ENCODE results near the gene PLS1. TPM values are rescaled to one million over a fixed set of nuclear protein-coding genes. Genes with fewer than 3 reads are reported as not detected.

The PLS1 gene
- total and polyA plus RNA-seq, 5 experiments from 2014 or later, result 3.2 to 6.1 (median 4.3) TPM

DNA sequence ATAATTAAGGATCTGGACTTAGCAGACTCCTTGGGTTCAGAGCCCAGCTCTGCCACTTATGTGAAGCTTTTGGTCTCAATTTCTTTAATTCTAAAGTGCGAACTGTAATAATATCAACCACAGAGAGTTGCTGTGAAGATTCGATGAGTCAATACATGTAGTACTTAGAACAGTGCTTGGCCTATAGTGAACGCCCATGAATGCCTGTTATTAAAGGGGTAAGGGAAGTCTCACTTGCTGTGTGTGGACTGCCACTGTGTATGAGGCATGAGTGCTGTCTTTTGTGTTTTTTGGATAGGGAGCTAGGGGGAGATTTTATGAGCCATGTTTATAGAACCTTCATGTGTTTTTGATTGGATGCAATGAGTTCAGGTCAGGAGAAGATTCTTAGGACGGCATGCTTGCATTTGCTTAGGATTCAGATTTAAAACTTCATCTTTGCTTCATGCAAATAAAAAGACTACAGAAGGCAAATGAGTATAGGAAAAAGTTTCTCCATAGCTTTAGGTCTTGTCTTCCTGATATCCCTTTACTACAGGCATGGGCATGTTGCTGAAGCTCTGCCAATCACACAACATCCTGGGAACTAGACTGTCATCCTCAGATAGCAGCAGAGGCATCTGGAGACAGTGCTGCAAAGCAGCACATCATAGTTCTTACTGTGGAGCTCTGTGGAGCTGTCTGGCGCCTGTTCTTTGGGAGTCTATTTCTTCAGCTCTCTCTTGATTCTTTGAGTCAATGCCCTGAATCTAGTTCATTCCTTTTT is 50.0 kb downstream of the PLS1 start:
- Mint-ChIP-seq H3K4me3 (no peak overlapping the region), H3K4me1 (peaks cover 0 to 2% (median under 1%) of the 10 kb centered on the region in 4 donors), H3K27me3 (peaks cover 0 to 3% (median 0%) of the 10 kb centered on the region in 5 donors), H3K36me3 (no peaks in the 10 kb centered on the region), H3K27ac (no peak overlapping the region), H3K9me3 (no peaks in the 10 kb centered on the region)
- no peak for ATAC-seq
- POLR2A ChIA-PET, result no interaction called here
- DNase-seq, result no peak

DNA sequence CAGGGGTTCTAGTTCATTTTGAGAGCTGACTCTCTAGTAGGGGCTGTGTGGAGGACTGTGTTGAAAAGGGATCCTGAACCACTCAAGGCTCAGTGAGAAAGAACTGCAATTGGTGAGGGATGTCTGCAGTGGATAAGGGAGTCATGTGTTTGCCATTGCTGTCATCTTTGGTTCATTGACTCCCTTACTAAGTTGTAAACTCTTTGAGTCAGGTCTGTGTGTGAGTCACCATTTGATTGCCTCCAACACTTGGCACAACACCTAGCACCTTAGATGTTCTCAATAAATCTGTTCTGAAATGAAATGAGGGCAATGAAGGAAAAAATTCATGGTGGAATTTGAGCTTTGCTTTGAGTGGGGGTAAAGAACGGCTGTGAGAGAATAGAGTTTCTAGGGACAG is 51.7 kb downstream of the PLS1 start:
- Mint-ChIP-seq H3K9me3 (no peaks in the 10 kb centered on the region), H3K4me3 (no peak overlapping the region), H3K36me3 (no peaks in the 10 kb centered on the region), H3K4me1 (peaks cover 0 to 2% (median under 1%) of the 10 kb centered on the region in 4 donors), H3K27me3 (peaks cover 0 to 3% (median 0%) of the 10 kb centered on the region in 5 donors), H3K27ac (no peak overlapping the region)
- POLR2A ChIA-PET, result no interaction called here
- DNase-seq (no peak), ATAC-seq (no peak)

- Mint-ChIP-seq H3K4me1 (peaks cover 0 to 2% (median under 1%) of the 10 kb centered on the region in 4 donors), H3K9me3 (no peaks in the 10 kb centered on the region), H3K27me3 (peaks cover 0 to 3% (median 0%) of the 10 kb centered on the region in 5 donors), H3K4me3 (no peak overlapping the region), H3K36me3 (no peaks in the 10 kb centered on the region), H3K27ac (no peak overlapping the region)
- DNase-seq, result no peak
- ATAC-seq, result no peak
- POLR2A ChIA-PET, result no interaction called here
These were observed 52.8 kb downstream of the PLS1 start for GRCh38 chr3:142648950-142649349.

DNA sequence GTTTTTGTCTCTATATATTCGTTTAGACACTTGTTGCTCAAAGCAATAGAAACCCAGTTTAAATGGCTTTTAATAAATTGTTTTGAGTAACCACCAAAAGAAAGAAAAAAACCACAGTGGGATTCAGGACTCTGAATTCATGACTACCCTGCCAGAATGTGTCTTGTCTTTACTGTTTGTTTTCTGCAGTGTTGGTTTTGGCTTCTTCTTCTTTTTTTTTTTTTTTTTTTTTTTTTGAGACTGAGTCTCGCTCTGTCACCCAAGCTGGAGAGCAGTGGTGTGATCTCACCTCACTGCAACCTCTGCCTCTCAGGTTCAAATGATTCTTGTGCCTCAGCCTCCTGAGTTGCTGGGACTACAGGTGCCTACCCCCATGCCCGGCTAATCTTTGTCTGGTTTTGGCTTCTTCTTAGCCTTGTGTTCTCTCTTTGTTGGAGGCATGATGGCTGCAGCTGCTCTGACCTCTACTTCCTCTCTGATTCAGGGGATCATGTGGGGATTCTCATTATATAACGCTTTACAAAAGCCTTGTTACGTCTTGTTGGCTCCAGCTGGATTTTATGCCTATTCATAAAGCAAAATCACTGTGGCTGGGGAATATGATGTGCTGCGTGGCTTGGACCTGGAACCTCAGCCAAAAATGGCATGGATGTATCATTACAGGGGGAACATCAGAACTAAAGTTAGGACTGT is 54.0 kb downstream of the PLS1 start:
- no peak overlapping the region for H3K27ac Mint-ChIP-seq
- POLR2A ChIA-PET, result interaction anchor here (1.0 kb wide), 1 partner anchor 74 kb away, joined by 3 read pairs; the partner anchor contains the start of gene TRPC1

GRCh38 chr3:142651711-142652110 is 55.5 kb downstream of the PLS1 start:
- Mint-ChIP-seq H3K4me3 (no peak overlapping the region), H3K27me3 (peaks cover 0 to 3% (median 0%) of the 10 kb centered on the region in 5 donors), H3K4me1 (peaks cover 0 to 2% (median under 1%) of the 10 kb centered on the region in 4 donors), H3K27ac (no peak overlapping the region), H3K9me3 (no peaks in the 10 kb centered on the region), H3K36me3 (no peaks in the 10 kb centered on the region)
- DNase-seq (no peak), ATAC-seq (no peak)
- POLR2A ChIA-PET, result no interaction called here

More for the DNA sequence above, 54.0 kb downstream of the PLS1 start:
- ATAC-seq (no peak), DNase-seq (no peak)
- H3K4me3 Mint-ChIP-seq, result no peak overlapping the region
- no peaks in the 10 kb centered on the region for H3K36me3 Mint-ChIP-seq
- H3K4me1 Mint-ChIP-seq, result peaks cover 0 to 2% (median under 1%) of the 10 kb centered on the region in 4 donors
- H3K27me3 Mint-ChIP-seq, result peaks cover 0 to 3% (median 0%) of the 10 kb centered on the region in 5 donors
- no peaks in the 10 kb centered on the region for H3K9me3 Mint-ChIP-seq

- ATAC-seq (no peak), DNase-seq (no peak)
- POLR2A ChIA-PET, result no interaction called here
- peaks cover 0 to 2% (median under 1%) of the 10 kb centered on the region in 4 donors for H3K4me1 Mint-ChIP-seq
- no peak overlapping the region for H3K27ac Mint-ChIP-seq
- no peak overlapping the region for H3K4me3 Mint-ChIP-seq
- H3K9me3 Mint-ChIP-seq, result no peaks in the 10 kb centered on the region
- no peaks in the 10 kb centered on the region for H3K36me3 Mint-ChIP-seq
- peaks cover 0 to 3% (median 0%) of the 10 kb centered on the region in 5 donors for H3K27me3 Mint-ChIP-seq
These were observed 56.7 kb downstream of the PLS1 start for GRCh38 chr3:142652826-142653292.

DNA sequence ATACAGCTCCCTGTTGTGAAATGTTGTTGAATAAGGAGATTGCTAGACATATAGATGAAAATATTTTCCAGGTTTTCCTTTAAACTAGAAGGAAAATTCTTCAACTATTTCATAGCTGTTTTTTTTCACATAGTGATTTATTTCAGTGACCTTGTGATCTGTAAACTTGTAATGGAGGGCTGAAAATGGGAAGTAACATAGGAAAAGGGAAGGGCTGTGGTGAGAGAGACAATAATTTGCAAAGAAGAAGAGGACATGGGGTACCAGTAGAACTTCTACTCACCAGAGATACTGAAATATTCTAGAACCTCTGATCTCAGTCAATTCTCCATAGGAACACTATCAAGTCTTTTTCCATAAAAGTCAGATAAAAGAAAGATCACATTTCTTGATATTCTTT is 60.4 kb downstream of the PLS1 start:
- H3K9me3 Mint-ChIP-seq, result no peaks in the 10 kb centered on the region
- no peak overlapping the region for H3K4me3 Mint-ChIP-seq
- H3K27ac Mint-ChIP-seq, result no peak overlapping the region
- no peaks in the 10 kb centered on the region for H3K4me1 Mint-ChIP-seq
- no peaks in the 10 kb centered on the region for H3K27me3 Mint-ChIP-seq
- POLR2A ChIA-PET, result no interaction called here
- DNase-seq (no peak), ATAC-seq (no peak)
- H3K36me3 Mint-ChIP-seq, result no peaks in the 10 kb centered on the region

DNA sequence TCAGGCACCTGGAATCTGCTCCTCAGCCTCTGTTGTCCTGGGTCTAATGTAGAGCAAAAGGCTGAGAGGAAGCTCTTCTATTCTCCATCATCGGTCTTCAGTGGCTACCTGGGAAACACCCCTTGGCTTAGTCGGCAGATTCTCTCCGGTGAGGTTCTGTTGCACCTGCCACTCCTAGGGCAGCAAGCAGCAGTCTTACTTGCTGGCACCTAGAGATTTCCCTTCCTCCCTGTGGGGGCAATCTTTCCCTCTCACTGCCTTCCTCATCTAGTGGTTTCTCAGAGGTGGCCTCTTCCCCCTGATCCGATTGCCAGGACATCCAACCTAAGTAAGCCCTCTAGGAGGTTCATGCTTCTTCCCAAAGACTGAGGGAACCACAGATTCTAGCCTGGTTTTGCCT is 60.8 kb downstream of the PLS1 start:
- Mint-ChIP-seq H3K27me3 (no peaks in the 10 kb centered on the region), H3K9me3 (no peaks in the 10 kb centered on the region), H3K4me1 (no peaks in the 10 kb centered on the region), H3K36me3 (no peaks in the 10 kb centered on the region), H3K27ac (no peak overlapping the region), H3K4me3 (no peak overlapping the region)
- POLR2A ChIA-PET, result no interaction called here
- DNase-seq, result no peak
- no peak for ATAC-seq

DNA sequence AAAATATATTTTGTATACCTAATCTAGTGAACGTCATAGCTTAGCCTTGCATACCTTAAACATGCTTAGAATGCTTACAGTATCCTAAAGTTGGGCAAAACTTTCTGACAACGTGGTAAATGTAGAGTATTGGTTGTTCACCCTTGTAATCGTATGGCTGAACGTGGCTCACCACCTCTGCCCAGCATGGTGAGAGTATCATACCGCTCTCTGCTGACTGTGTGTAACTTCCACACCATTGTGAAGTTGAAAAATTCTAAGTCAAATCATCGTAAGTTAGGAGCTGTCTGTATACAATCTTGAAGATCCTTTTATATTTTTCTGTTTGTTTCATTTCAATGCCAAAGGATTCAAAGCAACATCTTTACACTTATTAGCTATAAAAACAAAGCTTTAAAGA is 64.2 kb downstream of the PLS1 start:
- Mint-ChIP-seq H3K27ac (peak overlapping the region in 1 of 10 donors; percentile 6), H3K4me1 (no peaks in the 10 kb centered on the region), H3K4me3 (no peak overlapping the region), H3K9me3 (no peaks in the 10 kb centered on the region), H3K27me3 (no peaks in the 10 kb centered on the region), H3K36me3 (no peaks in the 10 kb centered on the region)
- DNase-seq (no peak), ATAC-seq (no peak)
- POLR2A ChIA-PET, result no interaction called here

GRCh38 chr3:142660893-142661292 is 64.7 kb downstream of the PLS1 start:
- POLR2A ChIA-PET, result no interaction called here
- ATAC-seq (no peak), DNase-seq (no peak)
- no peaks in the 10 kb centered on the region for H3K36me3 Mint-ChIP-seq
- no peak overlapping the region for H3K27ac Mint-ChIP-seq
- H3K4me1 Mint-ChIP-seq, result no peaks in the 10 kb centered on the region
- no peaks in the 10 kb centered on the region for H3K9me3 Mint-ChIP-seq
- H3K4me3 Mint-ChIP-seq, result no peak overlapping the region
- H3K27me3 Mint-ChIP-seq, result no peaks in the 10 kb centered on the region

GRCh38 chr3:142663865-142664264 is 67.7 kb downstream of the PLS1 start:
- no peak for DNase-seq
- POLR2A ChIA-PET, result no interaction called here
- Mint-ChIP-seq H3K4me1 (no peaks in the 10 kb centered on the region), H3K27ac (no peak overlapping the region), H3K9me3 (no peaks in the 10 kb centered on the region), H3K36me3 (no peaks in the 10 kb centered on the region), H3K27me3 (no peaks in the 10 kb centered on the region), H3K4me3 (no peak overlapping the region)
- ATAC-seq, result no peak

GRCh38 chr3:142664311-142664710 is 68.1 kb downstream of the PLS1 start:
- no peak overlapping the region for H3K27ac Mint-ChIP-seq
- POLR2A ChIA-PET, result no interaction called here
- ATAC-seq, result no peak
- H3K27me3 Mint-ChIP-seq, result no peaks in the 10 kb centered on the region
- H3K36me3 Mint-ChIP-seq, result no peaks in the 10 kb centered on the region
- DNase-seq, result no peak
- H3K9me3 Mint-ChIP-seq, result no peaks in the 10 kb centered on the region
- H3K4me3 Mint-ChIP-seq, result no peak overlapping the region
- H3K4me1 Mint-ChIP-seq, result no peaks in the 10 kb centered on the region

- H3K27me3 Mint-ChIP-seq, result no peaks in the 10 kb centered on the region
- ATAC-seq, result no peak
- no peaks in the 10 kb centered on the region for H3K9me3 Mint-ChIP-seq
- no peaks in the 10 kb centered on the region for H3K36me3 Mint-ChIP-seq
- no peak overlapping the region for H3K27ac Mint-ChIP-seq
- no peak for DNase-seq
- POLR2A ChIA-PET, result no interaction called here
- H3K4me1 Mint-ChIP-seq, result no peaks in the 10 kb centered on the region
- H3K4me3 Mint-ChIP-seq, result no peak overlapping the region
These were observed 68.6 kb downstream of the PLS1 start for GRCh38 chr3:142664819-142665218.
